Sigmoid colon (tissue), 7 donors: Measurements from ENCODE around the gene ADD2. TPM values are rescaled to one million over a fixed set of nuclear protein-coding genes. Genes with fewer than 3 reads are reported as not detected.

Experiments
- DNase-seq: peaks from one replicate; pipeline ENCODE4 v3.0.0-alpha.2; 2019
- H3K27ac ChIP-seq, 4 donors: fragments of 200-600 bp; sonication (generic); one replicate each; pipeline ENCODE4 v1.5.1; 2016 to 2019; ENCODE audit warnings: mild to moderate bottlenecking in 1 of 4
- H3K27me3 ChIP-seq, 3 donors: fragments of 200-600 bp; sonication (generic); one replicate each; pipeline ENCODE4 v1.5.1; 2019; ENCODE audit warnings: mild to moderate bottlenecking in 1 of 3
- H3K36me3 ChIP-seq, 4 donors: fragments of 200-600 bp; sonication (generic); one replicate each; pipeline ENCODE4 v1.5.1; 2016 to 2019
- H3K4me1 ChIP-seq, 4 donors: fragments of 200-600 bp; sonication (generic); one replicate each; pipeline ENCODE4 v1.5.1; 2017 to 2019
- H3K4me3 ChIP-seq, 4 donors: fragments of 200-600 bp; sonication (generic); one replicate each; pipeline ENCODE4 v1.5.1; 2017 to 2019; ENCODE audit warnings: mild to moderate bottlenecking in 2 of 4, moderate library complexity in 1 of 4
- H3K9me3 ChIP-seq, 4 donors: fragments of 200-600 bp in 3 of 4; sonication (generic) in 3 of 4; one replicate each; pipeline versions ENCODE4 v1.5.1 to v1.6.1; 2013 to 2019
- EP300 ChIP-seq, 4 donors: sonication (generic); formaldehyde crosslinking; IDR thresholded peaks; one replicate each; pipeline ENCODE4 v1.6.1; 2017; ENCODE audit warnings: antibody characterized with exemption in 4 of 4
- POLR2A ChIP-seq, 2 donors: fragments of 450-650 bp; IDR thresholded peaks; one replicate each; pipeline ENCODE4 v1.6.1; 2016; ENCODE audit warnings: antibody characterized with exemption in 2 of 2, mild to moderate bottlenecking in 2 of 2, moderate library complexity in 2 of 2
- POLR2AphosphoS5 ChIP-seq, 4 donors: sonication (generic); formaldehyde crosslinking; IDR thresholded peaks; one replicate each; pipeline ENCODE4 v1.6.1; 2017; ENCODE audit warnings: antibody characterized with exemption in 4 of 4
- WGBS, 2 donors: extraction: QIAGEN DNeasy Blood & Tissue Kit; methylation state at CpG; one replicate each; pipeline ENCODE4 v1.1.7; 2013; 5-methylcytosine and 5-hydroxymethylcytosine counted together
- intact Hi-C: fragments of 100-400 bp; cut with DNase I; formaldehyde crosslinking; loops from one replicate; pipeline ENCODE4 v1.15.1; 2023
- polyA plus RNA-seq, 3 donors: library from polyadenylated mRNA; stranded (reverse); fragments of 200-250 nt; gene quantifications; one replicate each; pipeline ENCODE4 v1.2.3, GENCODE V29; 2013
- total RNA-seq, 4 donors: library from RNA; depleted of rRNA; stranded (reverse); fragments of >200 nt; gene quantifications; one replicate each; pipeline ENCODE4 v1.1.0, GENCODE V29; 2016
- TF ChIP-seq, protein P1 (sequence below), 4 experiments: fragments of 450-650 bp in 3 of 4; fragments of 200-600 bp in 1 of 4; IDR thresholded peaks; one replicate each; pipeline ENCODE4 v1.5.1; 2016 to 2019; ENCODE audit warnings: antibody characterized with exemption in 4 of 4, mild to moderate bottlenecking in 3 of 4, moderate library complexity in 2 of 4
- donor health status: healthy with polysubstance abuse.
- donor health status: Bipolar disorder and iron deficiency.
- donor health status: healthy.

The ADD2 gene
- total and polyA plus RNA-seq, 7 donors, result under 0.01 to 5.8 (median 3.2) TPM; not detected in 1

DNA sequence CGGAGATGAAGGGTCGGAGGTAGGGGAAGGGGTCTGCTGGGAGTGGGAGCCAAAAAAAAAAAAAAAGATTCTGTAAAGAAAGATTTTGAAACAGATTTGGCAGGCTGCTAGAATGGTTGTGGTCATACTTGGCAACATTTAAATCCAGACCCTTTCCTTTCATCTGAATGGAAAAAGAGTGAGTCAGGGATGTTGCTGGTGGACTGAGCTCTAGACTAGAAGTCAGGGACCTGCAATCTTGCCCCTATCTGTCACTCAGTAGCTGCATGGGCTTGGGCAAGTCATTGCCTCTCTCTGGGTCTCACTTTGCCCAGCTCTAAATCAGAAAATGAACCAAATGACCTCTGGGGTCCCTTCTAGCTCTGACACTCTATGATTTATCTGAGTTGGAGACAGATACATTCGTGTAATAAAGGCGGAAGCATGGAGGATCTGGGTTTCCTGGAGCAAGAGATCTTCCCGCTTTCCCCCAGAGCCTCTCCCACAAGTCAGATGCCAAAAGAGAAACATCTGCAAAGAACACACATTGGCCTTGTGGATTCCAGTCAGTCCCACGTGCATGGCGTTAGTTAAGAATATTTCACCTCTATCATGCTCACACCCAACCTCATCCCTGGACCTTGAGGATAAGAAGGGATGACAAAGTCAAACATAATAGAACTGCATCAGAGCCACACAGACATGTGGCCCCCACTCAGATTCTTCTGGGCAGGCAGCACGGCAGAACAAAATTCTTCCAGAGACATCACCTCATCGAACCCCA is 58.5 kb downstream of the ADD2 start:
- no peaks in the 10 kb centered on the region for H3K4me1 ChIP-seq
- H3K9me3 ChIP-seq, result no peaks in the 10 kb centered on the region
- TF ChIP-seq, protein P1, sequence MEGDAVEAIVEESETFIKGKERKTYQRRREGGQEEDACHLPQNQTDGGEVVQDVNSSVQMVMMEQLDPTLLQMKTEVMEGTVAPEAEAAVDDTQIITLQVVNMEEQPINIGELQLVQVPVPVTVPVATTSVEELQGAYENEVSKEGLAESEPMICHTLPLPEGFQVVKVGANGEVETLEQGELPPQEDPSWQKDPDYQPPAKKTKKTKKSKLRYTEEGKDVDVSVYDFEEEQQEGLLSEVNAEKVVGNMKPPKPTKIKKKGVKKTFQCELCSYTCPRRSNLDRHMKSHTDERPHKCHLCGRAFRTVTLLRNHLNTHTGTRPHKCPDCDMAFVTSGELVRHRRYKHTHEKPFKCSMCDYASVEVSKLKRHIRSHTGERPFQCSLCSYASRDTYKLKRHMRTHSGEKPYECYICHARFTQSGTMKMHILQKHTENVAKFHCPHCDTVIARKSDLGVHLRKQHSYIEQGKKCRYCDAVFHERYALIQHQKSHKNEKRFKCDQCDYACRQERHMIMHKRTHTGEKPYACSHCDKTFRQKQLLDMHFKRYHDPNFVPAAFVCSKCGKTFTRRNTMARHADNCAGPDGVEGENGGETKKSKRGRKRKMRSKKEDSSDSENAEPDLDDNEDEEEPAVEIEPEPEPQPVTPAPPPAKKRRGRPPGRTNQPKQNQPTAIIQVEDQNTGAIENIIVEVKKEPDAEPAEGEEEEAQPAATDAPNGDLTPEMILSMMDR (IDR thresholded peaks at IDR 0.05), result no peak
- TF ChIP-seq EP300 (IDR thresholded peaks at IDR 0.05), result no peak
- TF ChIP-seq POLR2A (IDR thresholded peaks at IDR 0.05), result no peak
- no peak for TF ChIP-seq POLR2AphosphoS5 (IDR thresholded peaks at IDR 0.05)
- no peak overlapping the region for H3K27ac ChIP-seq
- H3K27me3 ChIP-seq, result no peaks in the 10 kb centered on the region
- H3K4me3 ChIP-seq, result no peak overlapping the region
- DNase-seq, result peak; percentile 7
- WGBS, 2 donors, result 80 to 86% methylated on average over 9 of the region's 9 CpGs
- no peaks in the 10 kb centered on the region for H3K36me3 ChIP-seq
- intact Hi-C loops, result no loop called here

DNA sequence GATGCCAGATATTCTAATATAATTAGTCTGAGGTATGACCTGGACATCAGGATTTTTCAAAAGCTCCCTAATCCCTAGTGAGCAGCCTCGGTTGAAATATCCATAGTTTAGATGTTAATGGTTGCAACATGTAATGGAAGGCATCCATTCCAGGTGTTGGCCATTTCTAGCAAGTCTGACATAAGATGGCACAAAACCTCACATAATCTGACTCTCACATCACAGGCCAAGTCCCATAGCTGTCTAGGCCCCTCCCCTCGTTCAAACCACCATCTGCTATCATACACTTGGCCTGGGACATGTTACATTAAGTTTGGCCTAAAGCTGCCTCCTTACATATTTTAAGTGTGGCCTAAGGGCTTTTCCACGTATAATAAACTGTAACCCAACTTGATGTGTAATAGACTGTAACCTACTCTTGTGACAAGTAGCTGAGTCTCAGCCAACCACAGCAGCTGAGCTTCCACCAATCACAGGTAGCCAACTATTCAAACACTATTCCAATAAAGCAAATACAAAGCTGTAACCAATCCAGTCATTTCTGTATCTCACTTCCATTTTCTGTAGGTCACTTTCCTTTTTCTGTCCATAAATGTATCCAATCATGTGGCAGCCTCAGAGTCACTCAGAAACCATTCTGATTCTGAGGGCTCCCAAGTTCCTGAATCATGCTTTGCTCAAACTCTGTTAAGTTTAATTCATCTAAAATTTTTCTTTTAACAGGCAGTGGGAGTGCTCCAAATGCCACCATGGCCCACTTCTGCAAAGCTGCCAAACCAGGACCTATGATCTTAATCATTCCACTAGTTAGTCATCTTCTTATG is 59.4 kb downstream of the ADD2 start:
- no peak for DNase-seq
- intact Hi-C loops, result no loop called here
- no peaks in the 10 kb centered on the region for H3K36me3 ChIP-seq
- no peaks in the 10 kb centered on the region for H3K9me3 ChIP-seq
- H3K4me3 ChIP-seq, result no peak overlapping the region
- no peaks in the 10 kb centered on the region for H3K4me1 ChIP-seq
- no peak overlapping the region for H3K27ac ChIP-seq
- H3K27me3 ChIP-seq, result no peaks in the 10 kb centered on the region
- WGBS, 2 donors, result 72 to 82% methylated on average over 3 of the region's 3 CpGs
- no peak for TF ChIP-seq EP300 (IDR thresholded peaks at IDR 0.05)
- TF ChIP-seq POLR2A (IDR thresholded peaks at IDR 0.05), result no peak
- TF ChIP-seq POLR2AphosphoS5 (IDR thresholded peaks at IDR 0.05), result no peak
- TF ChIP-seq, protein P1 (IDR thresholded peaks at IDR 0.05), result no peak

DNA sequence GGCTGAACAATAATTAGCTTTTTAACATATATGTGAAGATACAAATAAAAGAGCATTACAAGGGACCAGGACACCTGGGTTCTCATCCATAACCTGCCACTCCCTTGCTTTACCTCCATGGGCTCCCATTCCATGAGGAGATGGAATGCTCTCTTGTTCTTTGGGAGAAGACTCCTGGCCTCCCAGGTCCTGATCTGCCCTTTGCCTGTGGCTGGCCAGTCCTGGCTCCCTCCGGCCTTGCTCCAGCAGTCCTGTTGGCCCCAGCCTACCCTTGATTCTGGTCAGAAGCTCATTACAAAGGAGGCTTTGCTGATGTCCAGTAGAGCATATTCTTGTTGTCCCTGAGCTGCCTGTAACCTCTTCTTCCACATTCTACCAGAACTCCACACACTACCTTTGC is 60.3 kb downstream of the ADD2 start:
- peak; percentile 38 for DNase-seq
- intact Hi-C loops, result no loop called here
- no peak for TF ChIP-seq POLR2A (IDR thresholded peaks at IDR 0.05)
- no peak for TF ChIP-seq POLR2AphosphoS5 (IDR thresholded peaks at IDR 0.05)
- TF ChIP-seq EP300 (IDR thresholded peaks at IDR 0.05), result no peak
- TF ChIP-seq, protein P1 (IDR thresholded peaks at IDR 0.05), result no peak
- WGBS, 2 donors, result 96 to 97% methylated on average over 1 of the region's 1 CpG
- H3K4me3 ChIP-seq, result no peak overlapping the region
- no peaks in the 10 kb centered on the region for H3K9me3 ChIP-seq
- no peaks in the 10 kb centered on the region for H3K4me1 ChIP-seq
- no peaks in the 10 kb centered on the region for H3K27me3 ChIP-seq
- H3K36me3 ChIP-seq, result no peaks in the 10 kb centered on the region
- H3K27ac ChIP-seq, result no peak overlapping the region

DNA sequence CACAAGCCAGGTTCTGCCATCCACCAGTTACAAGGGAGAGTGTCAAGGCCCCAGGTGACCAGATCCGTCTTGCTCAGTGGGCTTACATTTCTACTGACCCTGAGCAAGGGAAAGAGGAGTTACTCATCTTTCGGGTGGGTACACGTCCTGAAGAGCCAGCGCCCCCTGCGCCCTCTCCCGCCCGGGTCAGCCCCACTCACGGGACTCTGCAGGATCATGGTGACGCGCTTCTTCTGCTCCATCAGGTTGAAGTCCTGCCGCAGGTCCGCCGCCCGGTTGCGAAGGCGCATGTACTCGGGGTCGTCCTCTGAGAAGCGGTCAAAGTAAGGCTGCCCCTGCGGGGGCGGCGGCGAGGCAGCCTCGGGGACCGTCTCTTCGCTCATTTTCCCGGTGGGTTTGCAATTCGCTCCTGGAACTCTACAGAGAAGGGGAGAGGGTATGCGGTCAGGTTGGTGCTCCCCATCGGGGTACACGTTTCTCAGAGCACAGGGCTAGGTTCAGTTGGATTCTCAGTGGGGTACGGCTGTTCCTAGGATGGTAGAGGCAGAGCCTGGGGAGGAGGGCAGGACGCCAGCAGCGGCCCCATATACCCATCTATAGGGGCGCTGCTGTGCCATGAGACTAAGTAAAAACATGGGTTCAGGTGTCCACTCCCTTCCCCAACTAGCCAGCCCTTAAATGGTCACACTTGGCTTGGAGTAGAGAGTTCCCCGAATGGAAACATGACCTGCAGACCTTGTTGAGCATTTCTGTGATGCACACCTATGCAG is 61.8 kb downstream of the ADD2 start:
- no peaks in the 10 kb centered on the region for H3K9me3 ChIP-seq
- no peaks in the 10 kb centered on the region for H3K36me3 ChIP-seq
- WGBS, 2 donors, result 92 to 93% methylated on average over 36 of the region's 36 CpGs
- no peaks in the 10 kb centered on the region for H3K4me1 ChIP-seq
- H3K4me3 ChIP-seq, result no peak overlapping the region
- peak; percentile 58 for DNase-seq
- intact Hi-C loops, result no loop called here
- TF ChIP-seq POLR2AphosphoS5 (IDR thresholded peaks at IDR 0.05), result no peak
- TF ChIP-seq, protein P1 (IDR thresholded peaks at IDR 0.05), result no peak
- H3K27me3 ChIP-seq, result no peaks in the 10 kb centered on the region
- H3K27ac ChIP-seq, result no peak overlapping the region
